K562 (cell line): ENCODE data around the gene MYO18B. TPM values are rescaled to one million over a fixed set of nuclear protein-coding genes. Genes with fewer than 3 reads are reported as not detected.

Source experiments
- ATAC-seq: fragments of 200-7000 bp; cut with Tn5 transposase; 3 replicates; pipeline ENCODE4 v1.9.1; 2020; ENCODE audit warnings: moderate library complexity
- BruUV-seq: library from RNA; stranded (reverse); fragments of 400-500 nt; replicated peaks from 2 replicates; lab custom pipeline; 2021; lab: Mats Ljungman, UMichigan
- CTCF ChIA-PET: fragments of 300-600 bp; formaldehyde crosslinking; extraction: SDS; loops from one replicate; lab custom pipeline; 2021; ENCODE audit warnings: low intra/inter-chr PET ratio; lab: Yijun Ruan, JAX
- POLR2A ChIA-PET: fragments of 300-600, 350-650 bp; sonication (Branson Sonifier 250); formaldehyde crosslinking; extraction: SDS; loops from one replicate; lab custom pipeline; 2021; ENCODE audit warnings: antibody characterized with exemption, inconsistent platforms; lab: Yijun Ruan, JAX
- DNase-seq, 4 experiments: peaks; one replicate each; pipeline versions ENCODE4 v3.0.0 to v3.0.0-alpha.2; 2011 to 2018; ENCODE audit warnings: low spot score in 3 of 4, mixed read lengths in 3 of 4; ENCODE audit errors: extremely low read depth in 1 of 4
- FAIRE-seq: peaks from 2 replicates; lab custom pipeline; 2011; peaks lifted over from hg19 to GRCh38; lab: Jason Lieb, UNC
- H2AFZ ChIP-seq: 2 replicates; pipeline ENCODE4 v1.6.0; 2011; ENCODE audit warnings: low read depth, low read length, control low read depth, inconsistent platforms
- H3K27ac ChIP-seq: fragments of 200-600 bp; 3 replicates; pipeline ENCODE4 v1.8.0; 2011; ENCODE audit warnings: low read depth, mild to moderate bottlenecking, control low read depth, inconsistent platforms, low read length, moderate library complexity, mixed read lengths; ENCODE audit errors: extremely low read depth
- H3K27me3 ChIP-seq, 2 experiments: fragments of 300-600 bp in 1 of 2; 2 replicates in 1 of 2; 3 replicates in 1 of 2; pipeline versions ENCODE4 v1.6.0 to v1.8.0; 2011; ENCODE audit warnings: inconsistent platforms in 2 of 2, low read length in 2 of 2, mild to moderate bottlenecking in 1 of 2, mixed read lengths in 1 of 2, moderate library complexity in 1 of 2; ENCODE audit not compliant: control insufficient read depth in 2 of 2, insufficient read depth in 2 of 2
- H3K36me3 ChIP-seq: fragments of 300-600 bp; 3 replicates; pipeline ENCODE4 v1.8.0; 2011; ENCODE audit warnings: mild to moderate bottlenecking, low read length, inconsistent platforms; ENCODE audit not compliant: control insufficient read depth, insufficient read depth
- H3K4me1 ChIP-seq, 2 experiments: fragments of 200-600 bp in 1 of 2; replicated peaks in 1 of 2; 2 replicates in 1 of 2; 3 replicates in 1 of 2; pipeline versions ENCODE4 v1.5.1 to v1.8.0; 2011; ENCODE audit warnings: inconsistent platforms in 2 of 2, low read length in 2 of 2, mild to moderate bottlenecking in 1 of 2, mixed read lengths in 1 of 2, moderate library complexity in 1 of 2; ENCODE audit not compliant: control insufficient read depth in 2 of 2, insufficient read depth in 2 of 2
- H3K4me2 ChIP-seq: 2 replicates; pipeline ENCODE4 v1.6.1; 2011; ENCODE audit warnings: low read length, control low read depth, inconsistent platforms, mixed read lengths; ENCODE audit not compliant: insufficient read depth
- H3K4me3 ChIP-seq: fragments of 200-600 bp; sonication (generic), shearing (Covaris generic); 2 replicates; pipeline ENCODE4 v1.5.1; 2016; ENCODE audit warnings: control low read depth, inconsistent platforms
- H3K79me2 ChIP-seq: fragments of 200-600 bp; 3 replicates; pipeline ENCODE4 v1.8.0; 2011; ENCODE audit warnings: low read length, inconsistent platforms; ENCODE audit not compliant: control insufficient read depth, insufficient read depth
- H3K9ac ChIP-seq, 2 experiments: 2 replicates each; pipeline versions ENCODE4 v1.6.0 to v1.6.1; 2011; ENCODE audit warnings: low read depth in 2 of 2, low read length in 2 of 2, control low read depth in 1 of 2, inconsistent platforms in 1 of 2, mild to moderate bottlenecking in 1 of 2, mixed read lengths in 1 of 2; ENCODE audit not compliant: insufficient read depth in 1 of 2
- H3K9me1 ChIP-seq: one replicate; pipeline ENCODE4 v1.6.0; 2011; ENCODE audit warnings: inconsistent platforms, mild to moderate bottlenecking, low read length, moderate library complexity; ENCODE audit not compliant: control insufficient read depth, insufficient read depth
- H3K9me3 ChIP-seq: replicated peaks from 2 replicates; pipeline ENCODE4 v1.5.1; 2011; ENCODE audit warnings: low read depth, low read length, inconsistent platforms; ENCODE audit not compliant: control insufficient read depth, insufficient read depth
- H4K20me1 ChIP-seq: replicated peaks from 2 replicates; pipeline ENCODE4 v1.6.1; 2011; ENCODE audit warnings: low read length, inconsistent platforms, mixed read lengths; ENCODE audit not compliant: control insufficient read depth, insufficient read depth
- BCOR ChIP-seq: fragments of 450-650 bp; IDR thresholded peaks from 2 replicates; pipeline ENCODE4 v1.6.1; 2016
- BRCA1 ChIP-seq, 2 experiments: fragments of 450-650 bp in 1 of 2; sonication (generic) in 1 of 2; formaldehyde crosslinking in 1 of 2; IDR thresholded peaks; 2 replicates each; pipeline versions ENCODE4 v1.5.0 to v1.6.1; 2017 to 2020; ENCODE audit warnings: mild to moderate bottlenecking in 1 of 2, missing genetic modification reagents in 1 of 2
- ZNF239 ChIP-seq: fragments of 250-450 bp; sonication (Bioruptor Pico); IDR thresholded peaks from 2 replicates; pipeline ENCODE4 v1.4.0; 2020; ENCODE audit warnings: mild to moderate bottlenecking
- WGBS: fragments of 100-300 bp; shearing (Covaris generic); methylation state at CpG from one replicate; pipeline ENCODE4 v1.1.6; 2016; ENCODE audit warnings: low coverage, mixed read lengths; ENCODE audit not compliant: insufficient coverage; ENCODE audit errors: missing lambda C conversion rate; 5-methylcytosine and 5-hydroxymethylcytosine counted together
- in situ Hi-C: fragments of 300-500 bp; cut with MboI; formaldehyde crosslinking; loops from 4 replicates; pipeline ENCODE4 v1.15.0; 2018; ENCODE audit warnings: inconsistent platforms, mixed read lengths
- intact Hi-C: fragments of 100-400 bp; cut with micrococcal nuclease; formaldehyde crosslinking; loops from 2 replicates; pipeline ENCODE4 v1.14.2; 2022
- polyA plus RNA-seq, 8 experiments: library from polyadenylated mRNA; depleted of rRNA in 4 of 8; stranded (reverse) in 5 of 8; unstranded in 3 of 8; fragments of >200 nt; fragmentation: Nextera tagmentation in 2 of 8; fragmentation: Illumina TruSeq in 1 of 8; extraction: Ambion mirVana in 2 of 8; extraction: Trizol in 1 of 8; gene quantifications; 2 replicates each; pipeline versions ENCODE4 v1.2.1 to v1.2.3, GENCODE V29; 2011 to 2014; ENCODE audit warnings: inconsistent platforms in 1 of 8, missing spikeins in 1 of 8
- total RNA-seq, 7 experiments: library from RNA; depleted of rRNA in 6 of 7; stranded (reverse); fragments of >200 nt in 6 of 7; fragmentation: Illumina TruSeq in 2 of 7; extraction: Trizol in 2 of 7; gene quantifications; 2 replicates each; pipeline versions ENCODE4 v1.2.1 to v1.2.3, GENCODE V29; 2011 to 2021; ENCODE audit warnings: low replicate concordance in 1 of 7
- TF ChIP-seq, protein P1 (sequence below): sonication (generic); formaldehyde crosslinking; IDR thresholded peaks from 2 replicates; pipeline ENCODE4 v1.8.0; 2022; ENCODE audit warnings: mild to moderate bottlenecking, low read depth, missing genetic modification reagents

MYO18B gene
- total and polyA plus RNA-seq, 9 of the 15 experiments (the other 6 are each of a cell fraction or from before 2014, with no cell fraction given), result 0.06 to 7.0 (median 4.3) TPM

DNA sequence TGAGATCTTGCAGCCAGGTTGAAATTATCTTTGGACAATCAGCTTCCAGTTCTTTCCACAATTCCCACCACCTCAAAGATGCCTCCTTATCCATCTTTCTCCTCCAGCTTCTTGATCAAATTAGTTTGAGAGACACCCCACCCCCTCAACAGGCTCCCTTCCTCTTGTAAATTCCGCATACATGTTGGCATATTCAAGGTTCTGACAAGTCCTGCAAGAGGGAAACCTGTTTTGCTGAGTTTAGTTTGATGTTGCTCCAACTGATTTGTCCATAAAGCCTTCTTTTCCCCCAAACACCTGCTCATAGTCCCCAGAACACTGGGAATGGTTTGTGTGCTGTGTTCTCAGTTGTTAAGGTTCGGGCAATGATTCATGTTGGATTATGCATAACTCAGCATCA lies 73.6 kb downstream of the MYO18B start:
- no peaks in the 10 kb centered on the region for H3K9me3 ChIP-seq
- no peak overlapping the region for H2AFZ ChIP-seq
- intact Hi-C loops (no loop called here), in situ Hi-C loops (no loop called here)
- 100% methylated on average over 1 of the region's 2 CpGs for WGBS
- H4K20me1 ChIP-seq, result 0 out of 2 replicates have a peak, but pooled peaks cover 4% of the 10 kb centered on the region
- FAIRE-seq (no peak), DNase-seq (no peak), ATAC-seq (no peak)
- H3K79me2 ChIP-seq, result no peaks in the 10 kb centered on the region
- POLR2A ChIA-PET, result interaction anchor here (0.6 kb wide), 1 partner anchor 15 kb away, joined by 3 read pairs; no protein-coding TSS in a partner anchor
- no peaks in the 10 kb centered on the region; a peak in 1 of 5 replicates for H3K4me1 ChIP-seq
- BruUV-seq, result no TSS peak
- peaks cover 6% of the 10 kb centered on the region; the same call in 1 of the 3 replicates for H3K36me3 ChIP-seq
- CTCF ChIA-PET, result no interaction called here
- TF ChIP-seq, protein P1, sequence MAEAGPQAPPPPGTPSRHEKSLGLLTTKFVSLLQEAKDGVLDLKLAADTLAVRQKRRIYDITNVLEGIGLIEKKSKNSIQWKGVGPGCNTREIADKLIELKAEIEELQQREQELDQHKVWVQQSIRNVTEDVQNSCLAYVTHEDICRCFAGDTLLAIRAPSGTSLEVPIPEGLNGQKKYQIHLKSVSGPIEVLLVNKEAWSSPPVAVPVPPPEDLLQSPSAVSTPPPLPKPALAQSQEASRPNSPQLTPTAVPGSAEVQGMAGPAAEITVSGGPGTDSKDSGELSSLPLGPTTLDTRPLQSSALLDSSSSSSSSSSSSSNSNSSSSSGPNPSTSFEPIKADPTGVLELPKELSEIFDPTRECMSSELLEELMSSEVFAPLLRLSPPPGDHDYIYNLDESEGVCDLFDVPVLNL (CRISPR knock-in tag), result no peak
- TF ChIP-seq BRCA1 (IDR thresholded peaks at IDR 0.05) (no peak), BRCA1 (CRISPR knock-in tag; IDR thresholded peaks at IDR 0.05) (no peak), BCOR (peak; percentile 14; the same call in 1 of the 2 replicates), ZNF239 (CRISPR knock-in tag) (peak; percentile 93)
- H3K27me3 ChIP-seq, result no peaks in the 10 kb centered on the region
- no peak overlapping the region for H3K9ac ChIP-seq
- no peak overlapping the region for H3K27ac ChIP-seq
- no peak overlapping the region for H3K4me2 ChIP-seq
- no peak overlapping the region for H3K4me3 ChIP-seq
- H3K9me1 ChIP-seq, result no peaks in the 10 kb centered on the region
